ENCODE measurements around the gene PLXDC2.

The PLXDC2 gene

GRCh38 chr10:20233423-20233822, 417.2 kb downstream of the PLXDC2 start:
- no peak for DNase-seq

- no peak for DNase-seq
Measured at GRCh38 chr10:20234579-20234978, 418.3 kb downstream of the PLXDC2 start.

GRCh38 chr10:20237091-20237570, 420.9 kb downstream of the PLXDC2 start:
- DNase-seq, result no peak

GRCh38 chr10:20237586-20237985, 421.4 kb downstream of the PLXDC2 start:
- no peak for DNase-seq

GRCh38 chr10:20240643-20241042, 424.4 kb downstream of the PLXDC2 start:
- DNase-seq, result no peak

GRCh38 chr10:20247454-20247853, 431.2 kb downstream of the PLXDC2 start:
- no peak for DNase-seq

- no peak for DNase-seq
Measured at GRCh38 chr10:20247891-20248708, 431.9 kb downstream of the PLXDC2 start.

- no peak for DNase-seq
Measured at GRCh38 chr10:20254078-20254477, 437.8 kb downstream of the PLXDC2 start.

- no peak for DNase-seq
Measured at GRCh38 chr10:20254497-20254896, 438.3 kb downstream of the PLXDC2 start.

GRCh38 chr10:20256969-20257368, 440.7 kb downstream of the PLXDC2 start:
- no peak for DNase-seq

GRCh38 chr10:20257422-20257821, 441.2 kb downstream of the PLXDC2 start:
- no peak for DNase-seq

- no peak for DNase-seq
Measured at GRCh38 chr10:20265146-20265545, 448.9 kb downstream of the PLXDC2 start.

- DNase-seq, result no peak
Measured at GRCh38 chr10:20267734-20268133, 451.5 kb downstream of the PLXDC2 start.

- no peak for DNase-seq
Measured at GRCh38 chr10:20271490-20271889, 455.3 kb downstream of the PLXDC2 start.

GRCh38 chr10:20272608-20273007, 456.4 kb downstream of the PLXDC2 start:
- DNase-seq, result no peak

GRCh38 chr10:20274571-20274970, 458.3 kb downstream of the PLXDC2 start:
- DNase-seq, result no peak

GRCh38 chr10:20276127-20276979, 460.1 kb downstream of the PLXDC2 start:
- DNase-seq, result no peak

- no peak for DNase-seq
Measured at GRCh38 chr10:20277820-20278219, 461.6 kb downstream of the PLXDC2 start.

GRCh38 chr10:20281579-20281978, 465.3 kb downstream of the PLXDC2 start:
- DNase-seq, result no peak

- DNase-seq, result no peak
Measured at GRCh38 chr10:20287586-20287985, 471.4 kb downstream of the PLXDC2 start.

- DNase-seq, result no peak
Measured at GRCh38 chr10:20288060-20288459, 471.8 kb downstream of the PLXDC2 start.

GRCh38 chr10:20289070-20289828, 473.0 kb downstream of the PLXDC2 start:
- DNase-seq, result no peak

- DNase-seq, result no peak
Measured at GRCh38 chr10:20298417-20298816, 482.2 kb downstream of the PLXDC2 start.

Data from stimulated activated CD8-positive, alpha-beta memory T cell treated with anti-CD3 and anti-CD28 coated beads, Interleukin-4, amount 100 ng/mL, for 48 hours (primary cell).